Gastrocnemius medialis (tissue), 4 donors: ENCODE data around the gene KRT3.

Experiments
- POLR2A ChIP-seq, 2 donors: fragments of 450-650 bp; IDR thresholded peaks; one replicate each; pipeline ENCODE4 v1.6.1; 2017; ENCODE audit warnings: antibody characterized with exemption in 2 of 2, mild to moderate bottlenecking in 2 of 2, moderate library complexity in 2 of 2
- TF ChIP-seq, protein P1 (sequence below), 5 experiments: fragments of 450-650 bp in 3 of 5; fragments of 200-600 bp in 2 of 5; sonication (generic) in 2 of 5; IDR thresholded peaks in 4 of 5; conservative IDR thresholded peaks in 1 of 5; 1 replicate in 4 of 5; 2 replicates in 1 of 5; pipeline ENCODE4 v1.5.1; 2016 to 2019; ENCODE audit warnings: antibody characterized with exemption in 5 of 5, mild to moderate bottlenecking in 3 of 5, moderate library complexity in 3 of 5

DNA sequence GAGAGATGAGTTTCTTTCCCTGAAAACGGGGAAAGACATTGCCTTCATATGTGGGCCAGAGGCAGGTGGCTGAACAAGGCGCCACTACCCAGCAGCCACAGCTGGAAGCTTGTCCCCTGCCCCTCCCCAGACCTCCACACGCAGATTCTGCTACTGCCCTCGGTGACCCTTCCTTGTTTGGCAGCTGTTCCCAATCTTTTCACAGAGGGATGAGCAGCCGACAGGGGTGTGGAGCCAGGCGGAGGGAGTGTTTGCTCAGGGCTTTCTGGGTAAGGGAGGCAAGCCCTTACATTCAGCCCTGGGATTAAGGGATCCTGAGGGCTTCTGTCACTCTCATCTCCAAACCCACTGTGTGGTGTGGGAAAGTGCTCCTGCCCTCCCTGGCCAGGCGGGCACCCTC is 22.5 kb upstream of the KRT3 start:
- TF ChIP-seq, protein P1, sequence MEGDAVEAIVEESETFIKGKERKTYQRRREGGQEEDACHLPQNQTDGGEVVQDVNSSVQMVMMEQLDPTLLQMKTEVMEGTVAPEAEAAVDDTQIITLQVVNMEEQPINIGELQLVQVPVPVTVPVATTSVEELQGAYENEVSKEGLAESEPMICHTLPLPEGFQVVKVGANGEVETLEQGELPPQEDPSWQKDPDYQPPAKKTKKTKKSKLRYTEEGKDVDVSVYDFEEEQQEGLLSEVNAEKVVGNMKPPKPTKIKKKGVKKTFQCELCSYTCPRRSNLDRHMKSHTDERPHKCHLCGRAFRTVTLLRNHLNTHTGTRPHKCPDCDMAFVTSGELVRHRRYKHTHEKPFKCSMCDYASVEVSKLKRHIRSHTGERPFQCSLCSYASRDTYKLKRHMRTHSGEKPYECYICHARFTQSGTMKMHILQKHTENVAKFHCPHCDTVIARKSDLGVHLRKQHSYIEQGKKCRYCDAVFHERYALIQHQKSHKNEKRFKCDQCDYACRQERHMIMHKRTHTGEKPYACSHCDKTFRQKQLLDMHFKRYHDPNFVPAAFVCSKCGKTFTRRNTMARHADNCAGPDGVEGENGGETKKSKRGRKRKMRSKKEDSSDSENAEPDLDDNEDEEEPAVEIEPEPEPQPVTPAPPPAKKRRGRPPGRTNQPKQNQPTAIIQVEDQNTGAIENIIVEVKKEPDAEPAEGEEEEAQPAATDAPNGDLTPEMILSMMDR (IDR thresholded peaks at IDR 0.05 in 4 of 5, conservative IDR thresholded peaks at IDR 0.05 in 1 of 5): no peak
- TF ChIP-seq POLR2A (IDR thresholded peaks at IDR 0.05): no peak
